GM06990 (cell line): ENCODE results near the gene CUZD1.

Experiments used
- DNase-seq: peaks from one replicate; pipeline ENCODE4 v3.0.0-alpha.2; 2011; ENCODE audit not compliant: insufficient read length; ENCODE audit errors: extremely low read depth
- H3K27me3 ChIP-seq: replicated peaks from 2 replicates; pipeline ENCODE4 v1.6.0; 2011; ENCODE audit warnings: low read length; ENCODE audit not compliant: control insufficient read depth, insufficient read depth
- H3K36me3 ChIP-seq: 2 replicates; pipeline ENCODE4 v1.5.1; 2011; ENCODE audit warnings: low read length; ENCODE audit not compliant: control insufficient read depth, insufficient read depth
- H3K4me3 ChIP-seq: replicated peaks from 2 replicates; pipeline ENCODE4 v1.5.1; 2011; ENCODE audit warnings: low read depth, mild to moderate bottlenecking, control low read depth, low read length
- TF ChIP-seq, protein P1 (sequence below): IDR thresholded peaks from 2 replicates; pipeline ENCODE4 v1.5.1; 2011; ENCODE audit warnings: low read length, control low read depth, mild to moderate bottlenecking, inconsistent platforms; ENCODE audit not compliant: insufficient read depth, poor library complexity, severe bottlenecking

The CUZD1 gene

DNA sequence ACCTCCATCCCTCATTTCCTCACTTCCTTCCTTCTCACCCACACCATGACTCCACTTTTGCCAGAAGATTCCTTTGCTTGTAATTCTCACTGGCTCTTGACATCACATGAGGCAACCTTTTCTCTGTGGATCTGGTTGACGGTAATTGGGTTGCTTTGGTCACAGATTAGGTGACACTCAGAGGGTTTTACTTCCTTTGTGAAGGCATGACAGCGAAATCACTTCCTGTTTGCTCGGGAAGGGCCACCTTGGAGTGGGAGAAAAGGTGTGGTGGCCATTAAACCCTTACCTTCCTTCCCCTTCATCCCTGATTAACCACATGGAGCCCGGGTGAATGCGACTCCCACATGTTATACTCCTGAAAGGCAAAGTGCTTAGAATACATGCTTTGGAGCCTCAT, 30.2 kb downstream of the CUZD1 start:
- H3K36me3 ChIP-seq, result no peaks in the 10 kb centered on the region
- DNase-seq, result no peak
- H3K4me3 ChIP-seq, result no peak overlapping the region
- no peaks in the 10 kb centered on the region; the same call in none of the 2 replicates for H3K27me3 ChIP-seq
- TF ChIP-seq, protein P1, sequence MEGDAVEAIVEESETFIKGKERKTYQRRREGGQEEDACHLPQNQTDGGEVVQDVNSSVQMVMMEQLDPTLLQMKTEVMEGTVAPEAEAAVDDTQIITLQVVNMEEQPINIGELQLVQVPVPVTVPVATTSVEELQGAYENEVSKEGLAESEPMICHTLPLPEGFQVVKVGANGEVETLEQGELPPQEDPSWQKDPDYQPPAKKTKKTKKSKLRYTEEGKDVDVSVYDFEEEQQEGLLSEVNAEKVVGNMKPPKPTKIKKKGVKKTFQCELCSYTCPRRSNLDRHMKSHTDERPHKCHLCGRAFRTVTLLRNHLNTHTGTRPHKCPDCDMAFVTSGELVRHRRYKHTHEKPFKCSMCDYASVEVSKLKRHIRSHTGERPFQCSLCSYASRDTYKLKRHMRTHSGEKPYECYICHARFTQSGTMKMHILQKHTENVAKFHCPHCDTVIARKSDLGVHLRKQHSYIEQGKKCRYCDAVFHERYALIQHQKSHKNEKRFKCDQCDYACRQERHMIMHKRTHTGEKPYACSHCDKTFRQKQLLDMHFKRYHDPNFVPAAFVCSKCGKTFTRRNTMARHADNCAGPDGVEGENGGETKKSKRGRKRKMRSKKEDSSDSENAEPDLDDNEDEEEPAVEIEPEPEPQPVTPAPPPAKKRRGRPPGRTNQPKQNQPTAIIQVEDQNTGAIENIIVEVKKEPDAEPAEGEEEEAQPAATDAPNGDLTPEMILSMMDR, result no peak

DNA sequence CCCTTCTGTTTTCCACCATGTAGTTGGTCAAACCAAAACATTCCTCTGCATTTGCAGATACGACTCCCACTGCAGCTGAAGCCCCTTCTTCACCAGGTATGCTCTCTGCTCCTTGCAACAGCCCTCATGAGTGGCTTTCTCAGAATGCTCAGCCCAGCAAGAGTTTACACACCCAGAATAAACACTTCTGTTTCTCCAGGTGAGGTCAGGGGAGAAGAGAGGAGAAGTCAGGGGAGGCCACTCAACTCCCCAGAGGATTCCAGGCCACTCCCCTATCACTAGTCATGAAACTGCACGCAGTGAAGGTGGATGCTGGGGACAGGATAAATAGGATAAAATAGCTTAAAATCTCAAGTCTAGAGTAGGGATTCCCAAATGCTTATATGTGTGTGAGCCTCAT, 31.2 kb downstream of the CUZD1 start:
- no peak for DNase-seq
- no peaks in the 10 kb centered on the region for H3K36me3 ChIP-seq
- TF ChIP-seq, protein P1, result no peak

DNA sequence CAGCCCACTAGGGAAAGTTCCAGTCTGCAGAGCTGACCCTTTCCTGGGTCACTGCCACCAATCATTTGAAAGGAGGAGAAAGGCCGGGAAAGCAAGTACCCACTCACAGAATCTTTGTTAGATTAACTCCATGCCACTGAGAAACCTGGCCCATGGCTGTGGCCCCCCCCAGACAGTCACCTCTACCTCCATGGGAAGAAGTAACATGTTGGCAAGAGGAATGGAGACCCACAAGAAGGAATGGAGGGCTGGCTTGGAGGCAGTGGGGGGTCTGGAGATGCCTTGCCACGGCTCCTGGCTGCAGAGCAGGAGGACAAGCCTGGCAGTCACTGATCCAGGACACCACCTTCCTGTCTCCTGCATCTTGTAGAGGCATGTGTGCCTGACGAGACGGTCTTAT, 32.9 kb downstream of the CUZD1 start:
- no peak for DNase-seq
- TF ChIP-seq, protein P1, result no peak
- Histone ChIP-seq H3K4me3 (no peak overlapping the region), H3K27me3 (no peaks in the 10 kb centered on the region; the same call in 1 of the 2 replicates), H3K36me3 (no peaks in the 10 kb centered on the region)

More for the DNA sequence above, 31.2 kb downstream of the CUZD1 start:
- no peak overlapping the region for H3K4me3 ChIP-seq
- H3K27me3 ChIP-seq, result no peaks in the 10 kb centered on the region; the same call in none of the 2 replicates

DNA sequence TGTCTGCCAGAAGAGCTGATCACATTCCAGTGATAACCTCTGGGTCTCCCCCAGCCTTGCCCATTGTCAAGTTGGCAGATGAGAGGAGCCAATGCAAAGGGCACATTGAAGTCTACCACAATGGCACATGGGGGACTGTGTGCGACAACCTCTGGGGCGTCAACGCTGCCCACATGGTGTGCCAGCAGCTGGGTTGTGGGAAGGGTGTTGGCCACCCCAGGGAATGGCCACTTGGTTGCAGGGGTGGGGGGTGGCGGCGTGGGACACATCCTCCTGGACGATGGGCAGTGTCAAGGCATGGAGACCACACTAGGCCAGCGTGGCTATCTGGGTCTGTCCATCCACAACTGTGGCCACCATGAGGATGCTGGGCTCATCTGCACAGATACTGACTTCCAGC, 43.4 kb downstream of the CUZD1 start:
- TF ChIP-seq, protein P1, result no peak
- no peak for DNase-seq
- Histone ChIP-seq H3K36me3 (no peaks in the 10 kb centered on the region), H3K4me3 (no peak overlapping the region), H3K27me3 (no peaks in the 10 kb centered on the region; the same call in 1 of the 2 replicates)

DNA sequence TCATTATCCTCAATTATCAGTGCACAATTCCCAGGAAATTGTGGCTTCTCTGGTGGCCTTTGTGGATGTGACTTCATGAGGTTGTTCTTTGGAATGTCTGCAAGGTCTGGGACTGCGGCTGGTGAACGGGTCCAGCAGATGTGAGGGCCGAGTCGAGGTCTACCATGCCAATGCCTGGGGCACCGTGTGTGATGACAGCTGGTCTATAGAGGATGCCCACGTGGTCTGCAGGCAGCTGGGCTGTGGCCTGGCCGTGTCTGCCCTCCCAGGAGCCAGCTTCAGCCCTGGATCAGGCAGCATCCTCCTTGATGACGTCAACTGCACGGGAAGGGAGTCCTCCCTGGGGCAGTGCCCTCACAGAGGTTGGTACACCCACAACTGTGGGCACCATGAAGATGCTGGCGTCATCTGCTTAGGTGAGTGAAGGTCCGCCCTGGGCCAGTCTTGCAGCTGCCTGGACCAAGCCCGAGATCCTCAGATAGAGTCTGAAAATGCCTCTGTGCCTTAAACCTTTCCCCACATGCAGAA, 46.9 kb downstream of the CUZD1 start:
- no peaks in the 10 kb centered on the region for H3K36me3 ChIP-seq
- no peak overlapping the region for H3K4me3 ChIP-seq
- TF ChIP-seq, protein P1, result no peak
- H3K27me3 ChIP-seq, result no peaks in the 10 kb centered on the region; the same call in none of the 2 replicates
- DNase-seq, result no peak

DNA sequence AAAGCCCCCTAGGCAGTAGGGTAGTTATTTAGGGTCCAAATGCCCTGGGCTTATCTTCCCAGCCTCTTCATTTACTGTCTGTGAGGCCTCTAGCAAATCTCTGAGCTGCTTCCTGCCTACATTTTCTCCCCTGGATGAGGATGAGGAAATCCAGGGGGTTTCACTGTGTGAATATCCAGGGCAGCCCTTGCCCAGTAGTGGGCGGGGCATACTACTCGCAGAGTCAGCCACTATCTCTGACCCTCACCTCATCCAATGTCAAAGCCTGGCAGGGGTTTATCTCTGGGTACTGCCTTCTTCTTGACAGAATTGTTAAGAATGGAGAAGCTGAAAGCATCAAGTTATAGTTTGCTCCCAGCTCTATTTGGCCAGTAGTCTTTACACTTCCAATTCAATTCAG, 48.9 kb downstream of the CUZD1 start:
- TF ChIP-seq, protein P1, result no peak
- Histone ChIP-seq H3K36me3 (no peaks in the 10 kb centered on the region), H3K4me3 (no peak overlapping the region), H3K27me3 (no peaks in the 10 kb centered on the region; the same call in none of the 2 replicates)
- DNase-seq, result no peak
